Measurements from ENCODE around the gene SELL. TPM values are rescaled to one million over a fixed set of nuclear protein-coding genes. Genes with fewer than 3 reads are reported as not detected.

The SELL gene
- total RNA-seq, 2 donors from 2014 or later, result 0.74 to 2.2 TPM

DNA sequence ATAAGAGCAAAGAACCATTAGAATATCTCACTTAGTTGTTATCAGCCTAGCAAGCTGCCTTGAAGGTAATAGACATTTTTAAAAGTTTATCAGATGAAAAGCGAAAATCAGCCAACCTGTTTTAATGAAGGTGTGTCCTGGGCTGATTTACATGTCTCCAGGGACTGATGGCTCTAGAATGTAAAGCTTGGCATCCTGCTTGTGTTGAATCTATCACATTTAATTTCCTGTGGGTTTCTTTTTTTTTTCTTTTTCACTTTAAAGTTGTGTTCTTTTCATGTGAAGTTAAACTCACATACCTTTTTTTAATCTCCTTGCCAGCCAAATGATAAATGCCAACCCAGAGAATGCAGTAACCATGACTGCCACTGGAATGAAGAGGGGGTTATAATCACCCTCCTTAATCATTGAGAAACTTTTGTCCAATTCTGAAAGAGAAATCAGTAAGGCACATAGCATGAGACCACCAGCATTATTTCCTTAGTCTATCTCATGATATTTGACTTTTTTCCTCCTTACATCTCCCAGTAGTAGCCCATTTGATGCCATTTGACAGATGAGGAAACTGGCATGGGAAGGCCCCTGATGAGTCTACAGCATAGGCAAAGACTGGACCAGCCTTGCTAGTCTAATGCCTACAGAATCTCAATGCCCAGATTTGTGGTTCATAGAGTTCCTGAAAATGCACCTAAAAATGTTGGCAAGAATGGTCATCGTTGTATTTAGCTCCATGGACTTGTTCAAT, 10.0 kb downstream of the SELL start:
- no peak overlapping the region for H3K27ac ChIP-seq
- no peak for DNase-seq (ENCODE audit: low spot score)
- H3K36me3 ChIP-seq, result no peaks in the 10 kb centered on the region
- no peaks in the 10 kb centered on the region for H3K27me3 ChIP-seq
- H3K4me1 ChIP-seq, result no peaks in the 10 kb centered on the region
- TF ChIP-seq, protein P1, sequence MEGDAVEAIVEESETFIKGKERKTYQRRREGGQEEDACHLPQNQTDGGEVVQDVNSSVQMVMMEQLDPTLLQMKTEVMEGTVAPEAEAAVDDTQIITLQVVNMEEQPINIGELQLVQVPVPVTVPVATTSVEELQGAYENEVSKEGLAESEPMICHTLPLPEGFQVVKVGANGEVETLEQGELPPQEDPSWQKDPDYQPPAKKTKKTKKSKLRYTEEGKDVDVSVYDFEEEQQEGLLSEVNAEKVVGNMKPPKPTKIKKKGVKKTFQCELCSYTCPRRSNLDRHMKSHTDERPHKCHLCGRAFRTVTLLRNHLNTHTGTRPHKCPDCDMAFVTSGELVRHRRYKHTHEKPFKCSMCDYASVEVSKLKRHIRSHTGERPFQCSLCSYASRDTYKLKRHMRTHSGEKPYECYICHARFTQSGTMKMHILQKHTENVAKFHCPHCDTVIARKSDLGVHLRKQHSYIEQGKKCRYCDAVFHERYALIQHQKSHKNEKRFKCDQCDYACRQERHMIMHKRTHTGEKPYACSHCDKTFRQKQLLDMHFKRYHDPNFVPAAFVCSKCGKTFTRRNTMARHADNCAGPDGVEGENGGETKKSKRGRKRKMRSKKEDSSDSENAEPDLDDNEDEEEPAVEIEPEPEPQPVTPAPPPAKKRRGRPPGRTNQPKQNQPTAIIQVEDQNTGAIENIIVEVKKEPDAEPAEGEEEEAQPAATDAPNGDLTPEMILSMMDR (IDR thresholded peaks at IDR 0.05), result no peak
- H3K4me3 ChIP-seq, result no peak overlapping the region
- no peaks in the 10 kb centered on the region for H3K9me3 ChIP-seq

DNA sequence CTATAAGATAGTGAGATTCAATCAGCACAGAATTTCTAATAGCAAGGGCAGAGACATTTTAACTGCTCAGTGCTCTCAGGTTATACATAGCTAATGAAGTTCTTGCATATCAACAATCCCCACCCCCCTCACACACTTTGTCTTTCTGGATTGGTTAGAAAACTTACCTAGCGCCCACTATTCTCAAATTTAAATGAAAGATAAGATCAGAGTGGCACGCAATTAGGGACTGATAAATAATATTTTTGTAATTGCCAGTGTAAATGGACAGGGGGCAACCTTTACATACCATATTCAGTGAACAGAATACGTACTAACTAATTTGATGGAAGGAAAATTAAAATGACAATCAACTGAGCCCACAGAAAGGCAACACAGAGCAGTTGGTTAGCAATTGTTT, 11.7 kb downstream of the SELL start:
- DNase-seq (ENCODE audit: low spot score), result no peak
- H3K27ac ChIP-seq, result no peak overlapping the region

DNA sequence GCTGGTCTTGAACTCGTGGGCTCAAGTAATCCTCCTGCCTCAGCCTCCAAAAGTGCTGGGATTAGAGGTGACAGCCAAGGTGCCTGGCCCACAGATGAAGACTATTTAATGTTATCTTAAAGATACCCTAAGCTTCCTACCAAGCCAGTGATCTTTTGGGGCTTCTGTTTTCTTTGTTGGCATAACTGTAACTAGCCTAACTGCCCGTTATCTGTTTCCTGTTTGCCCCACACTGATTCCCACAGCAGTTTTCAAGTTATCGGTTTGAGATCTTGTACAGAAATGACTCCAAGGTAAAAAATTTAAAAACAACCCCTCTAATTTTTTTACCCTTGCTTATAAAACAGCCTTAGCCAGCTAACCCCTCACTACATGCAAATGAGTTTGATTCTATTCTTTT, 12.4 kb downstream of the SELL start:
- no peaks in the 10 kb centered on the region for H3K4me1 ChIP-seq
- no peak overlapping the region for H3K4me3 ChIP-seq
- H3K36me3 ChIP-seq, result no peaks in the 10 kb centered on the region
- no peaks in the 10 kb centered on the region for H3K9me3 ChIP-seq
- TF ChIP-seq, protein P1 (IDR thresholded peaks at IDR 0.05), result no peak
- no peak overlapping the region for H3K27ac ChIP-seq
- DNase-seq (ENCODE audit: low spot score), result no peak
- H3K27me3 ChIP-seq, result no peaks in the 10 kb centered on the region

More for the DNA sequence above, 11.7 kb downstream of the SELL start:
- no peaks in the 10 kb centered on the region for H3K4me1 ChIP-seq
- TF ChIP-seq, protein P1 (IDR thresholded peaks at IDR 0.05), result no peak
- no peaks in the 10 kb centered on the region for H3K36me3 ChIP-seq
- H3K27me3 ChIP-seq, result no peaks in the 10 kb centered on the region
- H3K4me3 ChIP-seq, result no peak overlapping the region
- no peaks in the 10 kb centered on the region for H3K9me3 ChIP-seq

DNA sequence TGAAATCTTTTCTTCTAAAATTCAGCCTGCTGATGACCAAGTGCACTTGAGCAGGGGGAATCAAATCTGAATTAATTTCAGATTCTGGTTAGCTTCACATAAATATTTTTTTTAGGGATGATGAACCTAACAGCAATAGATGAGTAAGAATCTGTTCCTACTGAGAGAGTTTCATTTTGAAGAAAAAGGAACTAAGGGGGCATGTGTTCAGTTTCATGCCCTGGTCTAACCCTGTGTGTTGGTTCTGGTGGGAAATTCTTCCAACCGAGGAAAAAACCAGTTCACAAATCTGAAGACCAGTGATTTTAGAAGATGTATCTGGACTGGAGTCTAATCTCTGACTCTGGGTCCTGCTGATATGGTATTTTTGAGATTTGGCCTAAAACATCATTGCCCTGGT, 13.7 kb downstream of the SELL start:
- Histone ChIP-seq H3K27ac (no peak overlapping the region), H3K9me3 (no peaks in the 10 kb centered on the region), H3K36me3 (no peaks in the 10 kb centered on the region), H3K4me1 (no peaks in the 10 kb centered on the region), H3K4me3 (no peak overlapping the region), H3K27me3 (no peaks in the 10 kb centered on the region)
- TF ChIP-seq, protein P1 (IDR thresholded peaks at IDR 0.05), result no peak
- no peak for DNase-seq (ENCODE audit: low spot score)

DNA sequence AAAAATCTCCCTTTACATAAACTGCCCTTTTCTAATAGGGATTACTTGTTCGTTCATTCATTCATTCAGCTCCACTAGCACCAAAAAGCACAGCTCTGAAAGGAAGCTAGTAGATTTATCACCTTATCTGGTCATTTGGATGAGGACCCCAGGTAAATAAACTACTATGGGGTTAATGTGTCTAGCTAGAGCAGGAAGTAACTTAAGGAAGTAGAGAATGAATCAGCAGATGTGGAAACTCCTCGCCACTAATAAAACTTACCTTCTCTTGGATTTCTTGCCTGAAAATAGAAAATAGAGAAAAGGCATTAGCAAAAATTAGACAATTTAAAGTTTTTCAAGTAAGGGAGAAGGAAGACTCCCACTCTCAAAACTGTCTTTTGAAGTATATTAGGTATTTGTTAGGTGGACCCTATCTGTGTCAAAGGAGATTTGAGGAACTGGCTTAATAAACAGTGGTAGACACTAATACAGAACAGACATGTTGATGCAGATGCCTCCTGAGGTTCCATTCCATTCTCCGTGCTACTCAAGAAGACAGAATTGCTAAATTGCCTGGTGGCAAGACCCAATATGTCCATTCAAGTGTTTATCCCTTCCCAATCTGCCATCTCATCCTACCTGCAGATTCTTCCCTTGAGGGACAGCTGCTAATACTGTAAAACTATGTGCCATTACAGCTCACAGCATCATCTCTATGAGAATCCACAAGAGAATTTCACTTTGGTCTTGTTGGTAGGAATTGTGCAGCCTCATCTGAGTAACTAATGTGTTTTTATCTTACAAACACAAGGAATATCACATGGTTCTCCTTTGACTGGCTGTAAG, 14.9 kb downstream of the SELL start:
- no peaks in the 10 kb centered on the region for H3K4me1 ChIP-seq
- no peak for DNase-seq (ENCODE audit: low spot score)
- H3K9me3 ChIP-seq, result no peaks in the 10 kb centered on the region
- no peak overlapping the region for H3K4me3 ChIP-seq
- TF ChIP-seq, protein P1 (IDR thresholded peaks at IDR 0.05), result no peak
- no peaks in the 10 kb centered on the region for H3K36me3 ChIP-seq
- H3K27me3 ChIP-seq, result no peaks in the 10 kb centered on the region
- no peak overlapping the region for H3K27ac ChIP-seq
